GM21515 (cell line): ENCODE measurements around the gene WDHD1.
"Not testable (repeated sequence)": the region's sequence is repeated elsewhere in the genome, so short reads cannot be mapped to it uniquely, and the experiment has no call there.

Experiments
- ATAC-seq: cut with Tn5 transposase; IDR thresholded peaks from one replicate; pipeline ENCODE4 v1.9.1; 2021; ENCODE audit not compliant: unreplicated experiment

Gene WDHD1

DNA sequence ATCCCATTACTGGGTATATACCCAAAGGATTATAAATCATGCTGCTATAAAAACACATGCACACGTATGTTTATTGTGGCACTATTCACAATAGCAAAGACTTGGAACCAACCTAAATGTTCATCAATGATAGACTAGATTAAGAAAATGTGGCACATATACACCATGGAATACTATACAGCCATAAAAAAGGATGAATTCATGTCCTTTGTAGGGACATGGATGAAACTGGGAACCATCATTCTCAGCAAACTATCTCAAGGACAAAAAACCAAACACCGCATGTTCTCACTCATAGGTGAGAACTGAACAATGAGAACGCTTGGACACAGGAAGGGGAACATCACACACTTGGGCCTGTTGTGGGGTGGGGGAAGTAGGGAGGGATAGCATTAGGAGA, 73.3 kb downstream of the WDHD1 start:
- not testable (repeated sequence) for ATAC-seq

DNA sequence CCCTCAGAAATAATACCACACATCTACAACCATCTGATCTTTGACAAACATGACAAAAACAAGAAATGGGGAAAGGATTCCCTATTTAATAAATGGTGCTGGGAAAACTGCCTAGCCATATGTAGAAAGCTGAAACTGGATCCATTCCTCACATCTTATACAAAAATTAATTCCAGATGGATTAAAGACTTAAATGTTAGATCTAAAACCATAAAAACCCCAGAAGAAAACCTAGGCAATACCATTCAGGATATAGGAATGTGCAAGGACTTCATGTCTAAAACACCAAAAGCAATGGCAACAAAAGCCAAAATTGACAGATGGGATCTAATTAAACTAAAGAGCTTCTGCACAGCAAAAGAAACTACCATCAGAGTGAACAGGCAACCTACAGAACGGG, 74.1 kb downstream of the WDHD1 start:
- ATAC-seq: not testable (repeated sequence)

DNA sequence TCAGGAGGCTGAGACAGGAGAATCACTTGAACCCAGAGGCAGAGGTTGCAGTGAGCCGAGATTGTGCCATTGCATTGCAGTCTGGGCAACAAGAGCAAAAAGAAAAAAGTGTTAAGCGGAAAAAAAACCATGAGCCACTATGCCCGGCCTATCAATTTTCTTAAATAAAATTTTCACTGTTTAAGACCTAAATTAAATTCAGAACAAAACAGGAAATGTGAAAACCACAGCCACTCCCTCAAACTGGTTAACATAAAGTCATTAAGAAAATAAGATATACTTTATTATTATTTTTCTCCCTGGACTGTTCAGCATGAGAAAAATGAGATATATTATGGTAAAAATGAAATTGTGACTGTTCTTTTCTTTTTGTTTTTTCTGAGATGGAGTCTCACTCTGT, 79.7 kb downstream of the WDHD1 start:
- no peak for ATAC-seq

DNA sequence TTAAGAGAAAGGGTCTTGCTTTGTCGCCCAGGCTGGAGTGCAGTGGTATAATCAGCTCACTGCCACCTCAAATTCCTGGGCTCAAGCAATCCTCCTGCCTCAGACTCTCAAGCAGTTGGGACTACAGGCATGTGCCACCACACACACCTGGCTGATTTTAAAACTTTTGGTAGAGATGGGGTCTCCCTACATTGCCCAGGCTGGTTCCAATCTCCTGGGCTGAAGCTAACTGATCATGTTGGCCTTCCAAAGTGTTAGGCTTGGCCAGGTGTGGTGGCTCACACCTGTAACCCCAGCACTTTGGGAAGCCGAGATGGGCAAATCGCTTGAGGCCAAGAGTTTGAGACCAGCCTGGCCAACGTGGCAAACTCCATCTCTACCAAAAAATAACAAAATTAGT, 80.4 kb downstream of the WDHD1 start:
- no peak for ATAC-seq

DNA sequence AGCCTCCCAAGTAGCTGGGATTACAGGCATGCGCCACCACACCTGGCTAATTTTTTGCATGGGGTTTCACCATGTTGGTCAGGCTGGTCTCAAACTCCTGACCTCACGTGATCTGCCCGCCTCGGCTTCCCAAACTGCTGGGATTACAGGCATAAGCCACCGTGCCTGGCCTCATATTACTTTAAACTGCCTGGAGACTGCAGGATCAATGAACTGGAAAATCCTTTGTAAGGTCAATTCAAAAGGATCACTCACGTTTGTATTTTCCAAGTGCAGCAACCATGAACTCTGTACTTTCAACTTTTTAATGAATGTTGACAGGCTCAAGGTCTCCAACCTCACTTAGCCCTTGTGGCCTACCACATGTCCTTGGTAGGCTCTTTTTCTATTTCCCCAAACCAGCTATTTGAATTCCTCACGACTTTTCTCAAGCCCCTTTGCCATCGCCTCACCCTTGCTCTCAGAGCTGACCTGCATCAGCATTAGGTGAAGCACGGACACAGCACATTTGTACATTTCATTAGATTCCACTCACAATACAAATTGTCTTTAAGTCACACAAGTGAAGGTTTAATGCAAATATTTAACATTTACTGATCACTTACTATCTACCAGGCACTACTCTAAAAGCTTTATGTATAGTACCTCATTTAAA, 82.0 kb downstream of the WDHD1 start:
- no peak for ATAC-seq

DNA sequence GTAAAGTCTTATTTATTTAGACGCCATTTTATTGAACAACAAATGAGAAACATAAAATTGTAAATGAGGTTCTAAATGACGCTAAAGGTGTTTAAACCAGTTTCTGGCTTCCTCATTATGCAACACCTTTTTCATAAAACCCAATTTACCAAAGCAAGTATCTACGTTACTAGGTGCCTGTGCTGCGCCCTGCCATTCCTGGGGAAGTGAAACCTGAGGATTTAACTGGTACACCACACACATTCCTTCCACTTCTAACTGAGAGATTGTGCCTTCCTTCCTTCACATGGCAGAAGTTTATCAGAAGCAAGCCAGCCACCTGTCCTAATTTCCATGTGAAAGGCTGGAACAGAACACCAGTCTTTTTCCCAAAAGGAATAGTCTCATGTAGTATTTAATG, 84.0 kb downstream of the WDHD1 start:
- no peak for ATAC-seq

DNA sequence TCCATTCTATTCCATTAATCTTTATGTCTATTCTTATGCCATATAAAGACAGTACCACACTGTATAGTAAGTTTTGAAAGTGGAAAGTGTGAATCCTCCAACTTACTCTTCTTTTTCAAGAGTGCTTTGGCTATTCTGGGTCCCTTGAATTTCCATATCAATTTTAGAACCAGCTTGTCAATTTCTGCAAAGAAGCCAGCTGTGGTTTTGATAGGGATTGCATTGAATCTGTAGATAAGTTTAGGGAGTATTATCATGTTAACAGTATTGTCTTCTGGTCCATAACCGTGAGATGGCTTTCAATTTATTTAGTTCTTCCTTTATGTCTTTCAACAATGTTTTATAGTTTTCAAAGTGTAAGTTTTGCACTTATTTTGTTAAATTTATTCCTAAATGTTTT, 90.1 kb downstream of the WDHD1 start:
- ATAC-seq: no peak

DNA sequence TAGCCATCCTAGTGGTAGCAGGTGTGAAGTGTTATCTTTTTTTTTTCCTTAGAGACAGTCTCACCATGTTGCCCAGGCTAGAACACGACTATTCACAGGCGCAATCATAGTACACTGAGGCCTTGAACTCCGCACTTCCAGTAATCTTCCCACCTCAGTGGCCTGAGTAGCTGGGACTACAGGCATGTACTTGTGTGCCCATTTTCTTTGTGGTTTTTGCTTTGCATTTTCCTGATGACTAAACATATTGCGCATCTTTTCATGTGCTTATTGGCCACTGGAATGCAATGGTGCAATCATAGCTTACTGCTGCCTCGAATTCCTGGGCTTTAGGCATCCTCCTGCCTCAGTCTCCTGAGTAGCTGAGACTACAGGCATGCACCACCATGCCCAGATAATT, 90.9 kb downstream of the WDHD1 start:
- no peak for ATAC-seq

DNA sequence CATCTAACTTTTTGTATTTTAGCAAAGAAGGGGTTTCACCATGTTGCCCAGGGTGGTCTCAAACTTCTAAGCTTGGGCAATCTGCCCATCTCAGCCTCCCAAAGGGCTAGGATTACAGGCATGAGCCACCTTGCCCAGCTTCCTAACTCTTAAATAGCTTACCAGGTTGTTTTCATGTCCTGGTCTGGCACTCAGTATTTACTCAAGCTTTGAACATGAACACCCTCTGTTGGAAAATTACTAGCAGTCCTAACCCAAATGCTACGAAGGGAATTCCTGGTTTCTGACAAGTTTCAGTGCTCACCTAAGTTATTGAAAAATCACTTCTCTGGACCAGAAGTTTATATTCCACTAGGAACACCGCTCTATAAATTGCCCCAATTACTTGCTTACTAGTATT, 91.8 kb downstream of the WDHD1 start:
- no peak for ATAC-seq

DNA sequence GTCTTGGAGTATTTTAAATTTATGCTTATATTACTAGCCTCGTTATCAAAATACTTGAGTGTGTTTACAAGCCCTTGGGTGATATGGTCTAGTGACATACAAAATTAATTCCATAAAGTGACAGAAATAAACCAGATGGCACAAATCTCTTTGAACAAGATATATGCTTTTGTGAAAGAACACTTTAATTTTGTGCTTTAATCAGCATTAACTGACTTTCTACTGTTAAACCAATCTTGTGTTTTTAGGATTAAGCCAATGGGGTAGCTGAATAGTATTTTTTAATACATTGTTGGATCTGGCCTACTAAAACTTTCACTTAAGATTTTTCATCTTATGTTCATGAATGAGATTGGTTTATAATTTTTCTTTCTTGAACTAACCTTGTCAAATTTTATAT, 93.9 kb downstream of the WDHD1 start:
- ATAC-seq: no peak

DNA sequence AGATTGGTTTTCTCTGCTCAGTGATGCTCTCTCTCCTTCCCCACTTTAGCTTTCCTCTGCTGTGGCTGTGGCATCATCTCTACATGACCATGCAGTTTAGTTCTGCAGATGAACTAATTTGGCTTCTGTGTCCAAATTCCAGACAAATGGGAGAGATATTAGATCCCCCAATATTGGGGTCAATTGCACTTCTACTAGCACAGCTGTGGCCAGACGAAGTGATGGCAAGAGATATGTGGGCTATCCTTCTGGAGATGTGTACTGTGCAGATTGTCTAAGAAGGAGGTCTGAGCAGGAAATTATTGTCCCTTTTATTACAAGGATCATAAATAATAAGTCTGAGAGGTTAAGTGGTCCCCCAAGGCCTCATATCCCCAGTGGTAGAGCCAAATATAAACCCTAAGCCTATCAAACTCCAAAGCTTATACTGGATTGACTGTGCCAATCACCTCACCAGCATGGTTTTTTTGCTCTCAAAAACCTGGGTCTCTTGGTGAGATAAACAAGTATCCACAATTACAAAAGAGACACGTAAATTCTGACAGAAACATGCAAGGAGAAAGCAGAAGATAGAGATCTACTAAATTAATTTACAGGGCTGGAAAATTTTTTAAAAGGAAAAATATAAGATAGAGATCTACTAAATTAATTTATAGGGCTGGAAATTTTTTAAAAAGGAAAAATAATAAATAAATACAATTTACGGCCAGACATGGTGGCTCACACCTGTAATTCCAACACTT, 95.1 kb downstream of the WDHD1 start:
- no peak for ATAC-seq

DNA sequence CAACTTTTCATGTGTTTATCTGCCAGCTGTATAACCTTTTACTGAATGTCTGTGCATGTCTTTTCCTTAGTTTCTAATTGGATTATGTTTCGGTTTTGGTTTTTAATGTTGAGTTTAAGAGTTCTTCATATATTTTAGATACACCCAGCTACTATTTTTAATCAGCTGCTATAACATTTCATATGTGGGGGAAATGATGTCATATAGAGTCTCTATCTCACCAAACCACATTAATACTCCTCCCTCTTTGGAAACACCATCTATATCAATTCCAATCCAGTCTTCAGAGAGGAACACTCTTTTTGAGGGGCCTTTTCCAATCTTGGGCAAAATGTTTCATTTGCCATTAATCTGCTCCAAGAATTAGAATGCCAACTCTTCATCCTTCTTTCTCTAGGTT, 95.8 kb downstream of the WDHD1 start:
- ATAC-seq: no peak

DNA sequence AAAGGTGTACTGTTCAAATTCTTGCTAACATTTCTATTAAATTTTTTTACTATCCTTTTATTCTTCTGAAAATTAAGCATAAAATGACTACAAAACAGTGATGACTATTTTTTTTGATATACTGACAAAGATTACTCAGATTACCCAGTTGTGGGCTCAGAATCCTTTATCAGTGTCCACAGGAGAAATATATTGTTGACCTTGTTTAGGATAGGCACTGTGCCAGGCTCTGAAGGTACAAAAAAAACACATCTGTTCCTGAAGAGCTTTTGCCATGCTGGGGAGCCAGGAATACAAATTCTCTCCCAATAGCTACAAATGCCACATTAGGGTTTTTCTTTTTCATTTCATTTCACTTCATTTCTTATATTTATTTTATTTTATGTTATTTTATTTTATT, 97.3 kb downstream of the WDHD1 start:
- ATAC-seq: no peak

DNA sequence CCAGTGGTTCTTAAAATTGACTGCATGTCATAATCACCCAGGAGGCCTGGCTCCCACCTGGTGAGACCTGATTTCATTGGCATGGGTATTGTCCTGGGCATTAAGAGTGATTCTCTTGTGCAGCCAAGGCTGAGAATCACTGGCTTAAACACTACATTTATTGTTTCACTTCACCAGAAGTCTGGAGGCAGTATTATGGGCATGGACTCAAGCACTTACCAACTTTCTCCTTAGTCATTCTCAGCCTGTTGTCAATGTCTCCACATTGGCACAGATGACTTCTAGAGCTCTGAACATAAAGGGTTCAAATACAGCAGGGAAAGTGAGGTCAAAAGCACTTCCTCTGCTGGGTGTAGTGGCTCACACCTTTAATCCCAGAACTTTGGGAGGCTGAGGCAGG, 98.7 kb downstream of the WDHD1 start:
- ATAC-seq: no peak

DNA sequence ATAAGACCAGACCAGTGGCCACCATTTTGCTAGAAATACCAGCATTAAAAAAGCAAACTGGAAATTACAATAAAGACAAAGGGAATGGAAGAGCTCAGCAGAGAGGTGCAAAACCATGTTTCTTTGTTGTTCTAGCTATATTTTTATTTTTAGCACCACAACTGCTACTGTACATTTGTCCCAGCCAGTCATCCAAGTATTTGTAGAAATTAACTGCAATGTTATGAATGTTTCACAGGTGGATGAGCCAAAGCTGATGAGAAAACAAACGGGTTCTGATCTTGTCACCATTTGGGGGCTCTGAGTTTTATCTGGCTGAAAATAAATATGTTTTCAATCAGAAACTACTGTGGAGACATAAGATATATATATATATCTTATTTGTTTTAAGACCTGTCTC, 99.3 kb downstream of the WDHD1 start:
- ATAC-seq: no peak

DNA sequence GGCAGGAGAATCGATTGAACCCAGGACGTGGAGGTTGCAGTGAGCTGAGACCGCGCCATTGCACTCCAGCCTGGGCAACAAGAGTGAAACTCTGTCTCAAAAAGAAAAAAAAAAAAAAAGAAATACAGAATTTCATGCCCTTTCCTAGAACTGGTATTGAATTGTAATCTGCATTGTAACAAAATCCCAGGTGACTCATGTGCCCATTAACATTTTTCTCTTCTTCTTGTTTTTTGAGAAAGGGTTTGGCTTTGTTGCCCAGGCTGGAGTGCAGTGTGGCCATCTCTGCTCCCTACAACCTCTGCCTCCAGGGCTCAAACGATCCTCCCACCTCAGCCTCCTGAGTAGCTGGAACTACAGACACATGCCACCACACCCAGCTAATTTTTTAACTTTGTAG, 100.3 kb downstream of the WDHD1 start:
- ATAC-seq: not testable (repeated sequence)

DNA sequence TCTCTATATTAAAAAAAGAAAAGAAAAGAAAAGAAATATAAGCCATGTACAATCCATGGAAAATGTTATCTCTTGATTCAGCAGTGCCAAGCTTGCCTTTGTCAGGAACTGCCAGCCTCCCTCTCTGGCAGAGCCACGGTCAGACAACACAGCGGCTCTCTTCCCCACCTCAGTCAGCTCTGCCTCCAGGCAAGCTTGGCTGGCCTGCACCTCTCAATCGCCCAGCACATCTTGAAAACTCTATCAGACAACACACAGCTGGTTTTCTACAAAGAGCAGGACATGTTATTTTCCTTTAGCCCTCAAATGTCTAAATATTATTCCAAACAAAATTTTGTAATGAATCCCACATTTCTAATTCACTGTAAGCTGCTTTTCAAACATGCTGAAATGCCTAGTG, 104.3 kb downstream of the WDHD1 start:
- no peak for ATAC-seq

DNA sequence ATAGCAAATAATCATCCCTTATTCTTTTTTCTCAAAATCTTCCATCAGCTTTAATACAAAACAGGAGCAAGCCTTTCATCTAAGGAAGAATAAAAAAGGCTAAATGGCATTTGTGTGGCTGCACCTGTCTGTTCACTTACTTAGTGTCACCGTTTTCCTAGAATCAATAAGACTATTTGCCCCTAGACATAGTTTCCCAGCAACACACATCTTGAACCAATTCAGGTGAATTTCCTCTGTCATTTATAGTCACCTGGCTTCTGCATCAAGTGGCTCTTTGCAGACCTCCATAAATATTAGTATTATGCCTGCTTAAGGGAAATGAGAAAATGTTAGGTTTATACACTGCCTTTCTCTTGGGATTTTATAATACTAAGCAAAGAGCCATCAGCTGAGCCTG, 106.8 kb downstream of the WDHD1 start:
- no peak for ATAC-seq

DNA sequence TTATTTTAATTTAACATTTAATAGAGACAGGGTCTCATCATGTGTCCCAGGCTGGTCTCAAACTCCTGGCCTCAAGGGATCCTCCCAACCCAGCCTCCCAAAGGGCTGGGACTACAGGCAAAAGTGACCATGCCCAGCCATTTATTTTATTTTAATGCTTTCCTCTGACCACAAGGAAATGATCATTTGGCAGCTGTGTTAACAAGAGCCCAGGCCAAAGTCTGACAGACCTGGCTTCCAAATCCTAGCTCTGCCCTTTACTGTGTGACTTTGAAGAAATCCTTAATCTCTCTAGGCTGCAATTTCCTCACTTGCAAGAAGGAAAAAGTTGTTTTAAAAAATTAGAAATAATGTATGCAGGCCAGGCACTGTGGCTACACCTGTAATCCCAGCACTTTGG, 107.6 kb downstream of the WDHD1 start:
- no peak for ATAC-seq

DNA sequence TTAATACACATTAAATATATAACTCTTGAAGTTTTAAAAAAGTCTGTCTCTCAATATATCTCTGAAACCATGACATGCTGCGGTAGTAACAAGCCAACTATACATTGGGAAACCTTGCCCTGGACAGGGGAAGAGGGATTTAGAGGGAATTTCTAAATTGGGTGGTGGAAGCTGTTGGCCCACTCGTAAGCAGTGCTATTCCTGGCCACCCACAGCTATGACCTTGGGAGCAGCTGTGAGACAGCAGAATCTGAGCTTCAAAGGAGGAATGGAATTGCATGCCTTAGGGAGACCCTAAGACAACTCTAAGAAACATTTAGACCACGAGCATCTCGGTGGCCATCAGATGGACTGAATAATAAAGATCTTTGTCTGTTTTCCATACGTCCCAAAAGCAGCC, 108.5 kb downstream of the WDHD1 start:
- ATAC-seq: no peak

DNA sequence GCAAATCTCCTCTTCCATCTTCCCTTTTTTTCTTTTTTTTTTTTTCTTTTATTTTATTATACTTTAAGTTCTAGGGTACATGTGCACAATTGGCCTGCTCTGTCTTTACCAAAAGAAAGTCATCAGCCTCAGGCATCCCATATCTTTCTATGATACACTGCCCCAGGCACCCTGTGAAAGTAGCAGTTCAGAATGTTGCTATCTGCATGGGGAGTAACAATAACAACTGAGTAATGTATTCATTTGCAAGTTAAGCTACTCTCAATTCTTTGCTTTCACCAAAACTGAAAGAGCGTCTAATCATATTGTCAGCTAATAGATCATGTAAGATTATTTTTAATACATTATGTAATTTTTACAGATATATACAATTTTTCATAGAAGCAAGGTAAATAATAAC, 110.8 kb downstream of the WDHD1 start:
- no peak for ATAC-seq

DNA sequence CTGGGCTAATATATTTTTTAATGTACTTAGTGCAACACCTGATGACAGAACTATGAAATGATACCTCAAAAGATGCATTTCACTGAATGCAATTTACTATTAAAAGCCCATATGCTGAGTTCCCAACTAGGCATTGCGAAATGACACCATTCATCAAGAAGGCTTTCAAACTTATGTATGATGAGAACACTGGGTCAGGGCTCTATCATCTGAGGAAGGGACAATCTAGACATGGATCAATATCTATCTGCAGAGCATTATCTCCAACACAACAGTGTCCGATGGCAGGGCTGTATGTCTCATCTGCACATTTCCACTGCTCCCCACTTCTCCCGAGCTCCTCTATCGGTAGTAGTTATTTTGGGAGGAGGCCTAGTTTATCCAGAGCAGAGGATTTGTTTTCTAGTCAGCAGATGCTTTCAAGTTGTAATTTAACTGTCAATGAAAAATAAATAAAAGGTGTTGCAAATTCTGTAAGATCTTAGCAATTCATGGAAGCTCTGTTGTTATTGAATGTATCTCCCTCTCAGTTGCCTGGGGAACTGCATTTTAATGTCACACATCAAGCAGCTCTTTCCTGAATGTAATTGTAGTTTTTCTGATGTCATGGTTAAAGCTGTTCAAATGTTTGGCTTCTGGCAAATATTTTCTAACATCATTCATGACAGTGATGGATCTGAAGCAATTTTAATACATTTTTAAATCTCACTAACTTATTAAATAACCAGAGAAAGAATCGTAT, 116.9 kb downstream of the WDHD1 start:
- ATAC-seq: no peak
